Thyroid gland (tissue), 4 donors: ENCODE data around the gene CKLF.

Experiments
- CTCF ChIP-seq, 6 experiments: fragments of 200-600 bp in 3 of 6; fragments of 450-650 bp in 3 of 6; sonication (generic) in 3 of 6; IDR thresholded peaks; one replicate each; pipeline ENCODE4 v1.5.1; 2016 to 2019; ENCODE audit warnings: antibody characterized with exemption in 6 of 6, mild to moderate bottlenecking in 2 of 6, inconsistent platforms in 1 of 6, moderate library complexity in 1 of 6
- POLR2A ChIP-seq, 2 donors: fragments of 450-650 bp; IDR thresholded peaks; one replicate each; pipeline ENCODE4 v1.6.1; 2017; ENCODE audit warnings: antibody characterized with exemption in 2 of 2, mild to moderate bottlenecking in 2 of 2, moderate library complexity in 1 of 2

- TF ChIP-seq POLR2A (IDR thresholded peaks at IDR 0.05) (no peak), CTCF (IDR thresholded peaks at IDR 0.05) (no peak)
These were observed 45.7 kb downstream of the CKLF start for GRCh38 chr16:66598111-66598510.
